Activated CD4-positive, alpha-beta T cell treated with anti-CD3 and anti-CD28 coated beads for 48 hours (primary cell): Measurements from ENCODE around the gene ZNF398.

Source experiments
- DNase-seq: peaks from one replicate; pipeline ENCODE4 v3.0.0-alpha.2; 2020

The ZNF398 gene

DNA sequence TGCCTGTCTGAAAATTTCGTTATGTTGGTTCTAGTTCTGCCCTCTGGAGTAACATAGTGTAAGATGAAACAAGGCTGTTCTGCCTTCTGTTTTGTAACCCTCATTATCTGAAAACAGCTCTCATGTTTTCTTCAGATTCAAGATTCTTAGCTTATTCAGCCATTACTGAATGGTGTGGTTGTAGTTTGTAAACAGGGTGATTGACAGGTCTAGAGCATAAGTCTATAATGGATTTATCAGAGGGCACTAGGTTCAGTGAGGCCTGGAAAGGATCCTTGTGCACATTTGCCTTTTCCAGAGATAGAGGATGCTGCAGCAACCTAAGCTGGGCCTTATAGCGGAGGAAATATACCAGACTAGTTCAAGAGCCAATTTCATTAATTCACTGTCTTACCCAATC lies 6.1 kb downstream of the ZNF398 start:
- DNase-seq, result no peak

- no peak for DNase-seq
These were observed 6.8 kb downstream of the ZNF398 start for GRCh38 chr7:149154056-149154455.

DNA sequence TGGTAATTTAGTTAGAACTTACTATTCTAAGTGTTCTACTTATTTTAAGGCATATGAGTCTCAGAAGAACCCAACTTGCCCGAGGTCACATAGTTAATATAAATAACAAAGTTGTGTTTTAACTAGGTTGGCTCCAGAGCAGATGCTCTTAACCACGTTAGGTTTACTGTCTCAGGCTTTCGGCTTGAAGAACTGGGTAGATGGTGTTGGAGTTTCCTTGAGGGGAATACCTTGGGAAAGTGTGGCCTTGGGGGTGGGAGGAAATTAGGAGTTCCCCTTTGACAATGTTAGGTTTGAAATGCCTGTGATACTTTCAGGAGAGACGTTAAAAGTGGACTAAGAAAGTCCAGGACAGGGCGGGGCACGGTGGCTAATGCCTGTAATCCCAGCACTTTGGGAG lies 9.6 kb downstream of the ZNF398 start:
- no peak for DNase-seq

DNA sequence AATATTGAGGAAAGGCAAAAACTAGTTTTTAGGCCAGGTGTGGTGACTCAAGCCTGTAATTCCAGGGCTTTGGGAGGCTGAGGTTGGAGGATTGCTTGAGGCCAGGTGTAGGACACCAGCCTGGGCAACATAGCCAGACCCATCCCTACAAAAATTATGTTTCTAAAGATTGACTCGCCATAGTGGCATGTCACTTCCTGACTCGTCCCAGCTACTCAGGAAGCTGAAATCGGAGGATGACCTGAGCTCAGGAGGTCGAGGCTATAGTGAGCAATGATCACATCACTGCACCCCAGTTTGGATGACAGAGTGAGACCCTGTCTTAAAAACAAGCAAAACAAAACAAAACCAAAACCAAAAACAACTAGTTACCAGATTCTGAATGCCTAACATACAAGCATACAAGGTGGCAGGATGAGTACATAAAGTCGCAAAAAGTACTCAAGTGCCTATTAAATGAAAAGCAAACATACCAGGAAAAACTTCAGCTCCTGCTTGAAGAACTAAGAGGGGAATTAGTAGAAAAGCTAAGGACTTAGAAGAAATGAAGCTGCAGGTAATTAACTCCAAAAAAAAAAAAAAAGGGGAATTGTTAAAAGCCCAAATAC lies 14.1 kb downstream of the ZNF398 start:
- peak; percentile 28 for DNase-seq

- no peak for DNase-seq
These were observed 18.9 kb downstream of the ZNF398 start for GRCh38 chr7:149166142-149166541.

GRCh38 chr7:149166630-149167352 lies 19.5 kb downstream of the ZNF398 start:
- no peak for DNase-seq

DNA sequence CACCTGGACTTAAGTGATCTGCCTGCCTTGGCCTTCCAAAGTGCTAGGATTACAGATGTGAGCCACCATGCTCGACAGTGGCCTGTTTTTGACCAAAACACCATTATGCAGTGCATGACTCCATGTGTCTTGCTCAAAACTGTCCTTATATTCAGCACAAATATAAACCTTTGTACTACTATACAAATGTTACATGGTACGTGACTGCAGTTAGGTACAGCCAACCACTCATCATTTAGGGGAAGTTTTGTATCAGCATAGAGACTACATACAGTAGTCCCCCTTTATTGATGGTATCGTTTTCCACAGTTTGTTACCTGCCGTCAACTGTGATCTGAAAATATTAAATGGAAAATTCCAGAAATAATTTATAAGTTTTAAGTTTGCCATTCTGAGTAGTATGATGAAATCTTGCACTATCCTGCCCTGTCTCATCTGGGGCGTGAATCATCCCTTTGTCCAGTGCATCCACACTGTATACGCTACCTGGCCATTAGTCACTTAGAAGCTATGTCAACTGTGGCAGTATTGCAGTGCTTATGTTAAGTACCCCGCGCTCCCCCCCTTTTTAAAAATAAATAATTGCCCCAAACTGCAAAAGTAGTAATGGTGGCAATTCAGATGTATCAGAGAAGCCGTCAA lies 24.8 kb downstream of the ZNF398 start:
- no peak for DNase-seq

DNA sequence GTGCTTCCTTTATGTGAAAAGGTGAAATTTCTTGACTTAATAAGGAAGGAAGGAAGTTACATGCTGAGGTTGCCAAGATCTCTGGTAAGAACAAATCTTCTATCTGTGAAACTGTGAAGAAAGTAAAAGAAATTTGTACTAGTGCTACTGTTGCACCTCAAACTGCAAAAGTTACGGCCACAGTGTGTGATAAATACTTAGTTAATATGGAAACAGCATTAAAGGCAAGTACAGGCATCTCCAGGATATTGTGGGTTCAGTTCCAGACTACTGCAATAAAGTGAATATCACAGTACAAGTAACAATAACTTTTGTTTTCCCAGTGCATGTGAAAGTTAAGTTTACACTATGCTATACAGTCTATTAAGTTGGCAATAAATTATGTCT lies 25.3 kb downstream of the ZNF398 start:
- no peak for DNase-seq

DNA sequence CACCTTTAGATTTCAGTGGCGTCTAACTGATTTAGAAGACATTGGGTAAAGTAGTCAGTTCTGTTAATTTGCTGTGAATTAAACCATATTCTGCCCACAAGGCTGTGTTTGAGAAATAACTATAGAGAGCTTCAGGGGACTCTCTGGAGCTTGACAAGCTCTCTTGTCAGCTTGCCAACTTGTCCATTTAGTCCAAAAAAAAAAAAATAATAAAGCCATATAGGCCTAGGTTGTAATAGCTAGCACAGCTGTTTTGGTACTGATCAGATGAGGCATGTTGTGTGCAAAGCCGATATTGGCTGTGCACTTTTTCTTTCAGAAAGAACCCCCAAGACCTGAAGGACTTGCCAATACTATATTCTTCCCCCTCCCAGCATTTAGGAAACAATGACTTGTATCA lies 27.9 kb downstream of the ZNF398 start:
- no peak for DNase-seq

DNA sequence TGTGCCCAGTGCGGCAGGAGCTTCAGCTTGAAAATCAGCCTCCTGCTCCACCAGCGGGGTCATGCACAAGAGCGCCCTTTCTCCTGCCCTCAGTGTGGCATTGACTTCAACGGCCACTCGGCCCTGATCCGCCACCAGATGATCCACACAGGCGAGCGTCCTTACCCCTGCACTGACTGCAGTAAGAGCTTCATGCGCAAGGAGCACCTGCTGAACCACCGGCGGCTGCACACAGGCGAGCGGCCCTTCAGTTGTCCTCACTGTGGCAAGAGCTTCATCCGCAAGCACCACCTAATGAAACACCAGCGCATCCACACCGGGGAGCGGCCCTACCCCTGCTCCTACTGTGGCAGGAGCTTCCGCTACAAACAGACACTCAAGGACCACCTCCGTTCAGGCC lies 32.0 kb downstream of the ZNF398 start:
- DNase-seq, result no peak

- DNase-seq, result no peak
These were observed 33.6 kb downstream of the ZNF398 start for GRCh38 chr7:149180722-149181449.

DNA sequence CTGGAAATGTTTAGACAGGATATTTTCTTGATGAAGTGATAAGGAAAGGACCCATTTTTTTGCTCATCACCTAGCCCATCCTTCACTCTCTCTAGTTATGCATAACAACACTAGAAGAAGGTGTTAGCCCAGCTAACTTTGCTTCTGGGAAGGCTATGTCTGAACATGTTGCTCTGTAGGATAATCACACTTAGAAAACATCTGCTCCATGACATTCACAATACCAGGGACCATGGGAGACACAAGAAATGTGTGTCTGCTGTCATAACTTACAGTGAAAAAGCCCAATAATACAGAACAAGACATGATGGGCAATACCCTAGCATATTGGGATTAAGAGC lies 34.2 kb downstream of the ZNF398 start:
- no peak for DNase-seq

- DNase-seq, result no peak
These were observed 37.0 kb downstream of the ZNF398 start for GRCh38 chr7:149184274-149184673.

DNA sequence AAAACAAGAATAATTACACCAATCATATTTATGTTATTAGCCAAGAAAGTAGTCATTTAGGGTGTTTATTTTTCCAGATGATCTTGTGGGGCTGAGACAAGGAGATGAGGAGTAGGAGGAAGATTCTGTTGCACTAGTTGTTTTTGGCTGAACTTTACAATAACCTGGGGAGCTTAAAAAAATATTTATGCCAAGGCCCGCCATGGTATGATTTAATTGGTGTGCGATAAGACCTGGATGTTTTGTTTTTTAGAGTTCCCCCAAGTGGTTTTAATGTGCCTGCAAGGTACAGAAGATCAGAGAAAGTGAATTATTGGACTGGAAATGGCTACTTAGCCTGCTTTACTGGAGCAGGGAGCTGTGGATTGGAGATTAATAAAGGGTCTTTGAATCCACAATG lies 41.0 kb downstream of the ZNF398 start:
- DNase-seq, result no peak

GRCh38 chr7:149188637-149189259 lies 41.5 kb downstream of the ZNF398 start:
- no peak for DNase-seq

- DNase-seq, result no peak
These were observed 44.6 kb downstream of the ZNF398 start for GRCh38 chr7:149191851-149192250.

GRCh38 chr7:149194799-149195179 lies 47.5 kb downstream of the ZNF398 start:
- DNase-seq, result no peak

GRCh38 chr7:149195180-149196150 lies 48.2 kb downstream of the ZNF398 start, which contains the start of gene ZNF282:
ZNF282 (plus strand) TSS chr7:149195546; CDS start chr7:149195590, 44 bp downstream.
- DNase-seq, result peak; percentile 87

GRCh38 chr7:149196151-149196704 lies 49.0 kb downstream of the ZNF398 start:
- peak; percentile 32 for DNase-seq

- peak; percentile 28 for DNase-seq
These were observed 49.5 kb downstream of the ZNF398 start for GRCh38 chr7:149196705-149197171.

DNA sequence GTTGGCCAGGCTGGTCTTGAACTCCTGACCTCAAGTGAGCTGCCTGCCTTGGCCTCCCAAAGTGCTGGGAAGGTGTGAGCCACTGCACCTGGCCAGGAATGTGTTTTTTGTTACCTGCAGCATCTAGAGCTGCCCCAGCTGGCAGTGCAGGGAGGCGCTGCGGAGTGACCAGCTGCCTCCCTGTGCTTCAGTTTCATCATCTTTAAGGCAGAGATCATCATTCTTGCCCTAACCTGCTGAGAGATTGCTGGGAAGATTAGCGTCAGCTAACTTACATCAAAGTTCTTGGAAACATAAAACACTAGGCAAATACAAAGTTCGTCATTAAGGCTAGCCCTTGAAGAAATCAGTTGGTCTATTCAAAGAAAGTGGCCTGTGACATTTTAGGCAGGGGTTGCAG lies 50.4 kb downstream of the ZNF398 start:
- DNase-seq, result no peak
